SK-N-MC (cell line): ENCODE measurements around the gene TMEM255B.

Experiments
- EZH2 ChIP-seq: fragments of 200-600 bp; sonication (generic); IDR thresholded peaks from one replicate; pipeline ENCODE4 v1.6.1; 2017; ENCODE audit warnings: antibody characterized with exemption
- FOXP2 ChIP-seq: optimal IDR thresholded peaks from 2 replicates; pipeline ENCODE3; 2011; ENCODE audit warnings: mild to moderate bottlenecking, moderate library complexity; ENCODE audit not compliant: insufficient read depth; ENCODE audit errors: extremely low read length, control extremely low read depth
- POLR2AphosphoS5 ChIP-seq: IDR thresholded peaks from 2 replicates; pipeline ENCODE4 v1.6.1; 2012; ENCODE audit warnings: mild to moderate bottlenecking, low read depth, low read length, borderline replicate concordance

GRCh38 chr13:113745059-113745458 lies 14.0 kb upstream of the TMEM255B start:
- TF ChIP-seq POLR2AphosphoS5 (no peak), EZH2 (no peak), FOXP2 (no peak)
